H9 (cell line): ENCODE results near the gene REV1. TPM values are rescaled to one million over a fixed set of nuclear protein-coding genes. Genes with fewer than 3 reads are reported as not detected.

Source experiments
- DNase-seq: peaks from one replicate; pipeline ENCODE4 v3.0.0-alpha.2; 2017
- H2AFZ ChIP-seq: one replicate; pipeline ENCODE4 v1.6.1; 2013; ENCODE audit warnings: mild to moderate bottlenecking, low read length, control low read depth, moderate library complexity
- H2AK5ac ChIP-seq: 2 replicates; pipeline ENCODE4 v1.6.1; 2013; ENCODE audit warnings: low read length, control low read depth, mixed read lengths; ENCODE audit not compliant: insufficient read length
- H2BK120ac ChIP-seq: one replicate; pipeline ENCODE4 v1.6.1; 2013; ENCODE audit warnings: low read depth, mild to moderate bottlenecking, low read length, control low read depth, inconsistent platforms; ENCODE audit not compliant: poor library complexity, severe bottlenecking
- H2BK12ac ChIP-seq: 2 replicates; pipeline ENCODE4 v1.6.1; 2013; ENCODE audit warnings: low read length, control low read depth, mixed read lengths, low read depth; ENCODE audit not compliant: insufficient read length
- H2BK15ac ChIP-seq: 2 replicates; pipeline ENCODE4 v1.6.1; 2013; ENCODE audit warnings: low read depth, low read length, control low read depth
- H2BK20ac ChIP-seq: one replicate; pipeline ENCODE4 v1.6.1; 2013; ENCODE audit warnings: low read depth, mild to moderate bottlenecking, low read length, control low read depth, inconsistent platforms; ENCODE audit not compliant: poor library complexity, severe bottlenecking
- H2BK5ac ChIP-seq: 2 replicates; pipeline ENCODE4 v1.6.1; 2013; ENCODE audit warnings: low read length, control low read depth, mixed read lengths; ENCODE audit not compliant: insufficient read length
- H3K14ac ChIP-seq: 2 replicates; pipeline ENCODE4 v1.6.1; 2013; ENCODE audit warnings: low read length, control low read depth; ENCODE audit not compliant: insufficient read depth
- H3K18ac ChIP-seq: 2 replicates; pipeline ENCODE4 v1.6.1; 2013; ENCODE audit warnings: low read depth, mild to moderate bottlenecking, mixed read lengths, low read length, control low read depth; ENCODE audit not compliant: insufficient read length
- H3K23ac ChIP-seq: 2 replicates; pipeline ENCODE4 v1.6.1; 2013; ENCODE audit warnings: low read length, control low read depth, mixed read lengths, low read depth; ENCODE audit not compliant: insufficient read length
- H3K23me2 ChIP-seq: 2 replicates; pipeline ENCODE4 v1.6.1; 2013; ENCODE audit warnings: low read depth, mild to moderate bottlenecking, mixed read lengths, low read length, control low read depth; ENCODE audit not compliant: insufficient read length, poor library complexity, severe bottlenecking
- H3K27ac ChIP-seq: 2 replicates; pipeline ENCODE4 v1.5.1; 2013; ENCODE audit warnings: low read length, control low read depth, mixed read lengths, low read depth; ENCODE audit not compliant: insufficient read length
- H3K27me3 ChIP-seq: 2 replicates; pipeline ENCODE4 v1.6.1; 2013; ENCODE audit warnings: low read length, control low read depth, inconsistent platforms; ENCODE audit not compliant: insufficient read depth
- H3K4ac ChIP-seq: 2 replicates; pipeline ENCODE4 v1.6.1; 2013; ENCODE audit warnings: low read depth, mild to moderate bottlenecking, control low read depth, inconsistent platforms, low read length, moderate library complexity
- H3K4me1 ChIP-seq: 2 replicates; pipeline ENCODE4 v1.6.1; 2013; ENCODE audit warnings: low read length, control low read depth, inconsistent platforms; ENCODE audit not compliant: insufficient read depth
- H3K4me2 ChIP-seq: 2 replicates; pipeline ENCODE4 v1.6.1; 2013; ENCODE audit warnings: low read length, control low read depth, mixed read lengths; ENCODE audit not compliant: insufficient read length, insufficient read depth
- H3K56ac ChIP-seq: 2 replicates; pipeline ENCODE4 v1.6.1; 2013; ENCODE audit warnings: low read depth, mild to moderate bottlenecking, mixed read lengths, low read length, control low read depth; ENCODE audit not compliant: insufficient read length
- H3K79me1 ChIP-seq: 2 replicates; pipeline ENCODE4 v1.6.1; 2013; ENCODE audit warnings: low read depth, mild to moderate bottlenecking, moderate library complexity, low read length, control low read depth, inconsistent platforms; ENCODE audit not compliant: insufficient read depth, poor library complexity, severe bottlenecking
- H3K79me2 ChIP-seq: 2 replicates; pipeline ENCODE4 v1.6.1; 2013; ENCODE audit warnings: low read length, control low read depth, inconsistent platforms; ENCODE audit not compliant: insufficient read depth
- H3K9ac ChIP-seq: 2 replicates; pipeline ENCODE4 v1.6.1; 2013; ENCODE audit warnings: low read length, control low read depth, mixed read lengths; ENCODE audit not compliant: insufficient read length; ENCODE audit errors: extremely low read depth
- H3K9me3 ChIP-seq: one replicate; pipeline ENCODE4 v1.6.1; 2013; ENCODE audit warnings: low read depth, low read length, inconsistent platforms; ENCODE audit not compliant: control insufficient read depth
- H3T11ph ChIP-seq: one replicate; pipeline ENCODE4 v1.6.1; 2013; ENCODE audit warnings: mild to moderate bottlenecking, low read length, control low read depth, inconsistent platforms
- H4K20me1 ChIP-seq: one replicate; pipeline ENCODE4 v1.6.1; 2013; ENCODE audit not compliant: control insufficient read depth, insufficient read length, insufficient read depth
- H4K5ac ChIP-seq: 2 replicates; pipeline ENCODE4 v1.6.1; 2013; ENCODE audit warnings: low read depth, mild to moderate bottlenecking, mixed read lengths, low read length, control low read depth; ENCODE audit not compliant: insufficient read length
- H4K8ac ChIP-seq: replicated peaks from 2 replicates; pipeline ENCODE4 v1.6.1; 2013; ENCODE audit warnings: low read length, control low read depth, mixed read lengths, low read depth; ENCODE audit not compliant: insufficient read length
- H4K91ac ChIP-seq: 2 replicates; pipeline ENCODE4 v1.6.1; 2013; ENCODE audit warnings: low read depth, mild to moderate bottlenecking, moderate library complexity, mixed read lengths, low read length, control low read depth; ENCODE audit not compliant: insufficient read length
- H3K27ac Mint-ChIP-seq, 3 experiments: 2 replicates in 2 of 3; 3 replicates in 1 of 3; pipeline ENCODE4 v1.8.0; 2020 to 2021; ENCODE audit warnings: mixed read lengths in 3 of 3, mild to moderate bottlenecking in 1 of 3, moderate library complexity in 1 of 3
- H3K27me3 Mint-ChIP-seq: 2 replicates; pipeline ENCODE4 v1.8.0; 2021; ENCODE audit warnings: low read depth, mild to moderate bottlenecking, moderate library complexity, mixed read lengths
- H3K36me3 Mint-ChIP-seq, 3 experiments: 2 replicates in 2 of 3; 3 replicates in 1 of 3; pipeline ENCODE4 v1.8.0; 2020 to 2021; ENCODE audit warnings: low read depth in 3 of 3, mixed read lengths in 3 of 3; ENCODE audit not compliant: insufficient read depth in 1 of 3
- H3K4me1 Mint-ChIP-seq, 2 experiments: 2 replicates each; pipeline ENCODE4 v1.8.0; 2020; ENCODE audit warnings: mixed read lengths in 2 of 2
- H3K4me3 Mint-ChIP-seq, 2 experiments: 2 replicates in 1 of 2; 3 replicates in 1 of 2; pipeline ENCODE4 v1.8.0; 2020 to 2021; ENCODE audit warnings: mild to moderate bottlenecking in 2 of 2, mixed read lengths in 2 of 2, moderate library complexity in 1 of 2
- H3K9me3 Mint-ChIP-seq, 2 experiments: 2 replicates in 1 of 2; 3 replicates in 1 of 2; pipeline ENCODE4 v1.8.0; 2020; ENCODE audit warnings: mild to moderate bottlenecking in 2 of 2, mixed read lengths in 2 of 2, moderate library complexity in 1 of 2
- WGBS: extraction: QIAGEN DNeasy Blood & Tissue Kit; methylation state at CpG from one replicate; pipeline ENCODE4 v1.1.7; 2013; ENCODE audit warnings: missing lambda C conversion rate, low lambda C conversion rate, mixed read lengths; ENCODE audit not compliant: insufficient read length; ENCODE audit errors: extremely low coverage; 5-methylcytosine and 5-hydroxymethylcytosine counted together
- long read RNA-seq: library from polyadenylated mRNA; unstranded; transcript quantifications from one replicate; pipeline ENCODE4 v2.0.0, GENCODE V29; 2020
- total RNA-seq: library from RNA; stranded (reverse); gene quantifications from 2 replicates; pipeline ENCODE4 v1.2.1, GENCODE V29; 2021
- TF ChIP-seq, protein P1 (sequence below): fragments of 200-600 bp; sonication (generic); conservative IDR thresholded peaks from 3 replicates; pipeline ENCODE4 v1.8.0; 2021; ENCODE audit warnings: antibody characterized with exemption, mild to moderate bottlenecking

REV1 gene
- total RNA-seq = 41.6 and 43.1 TPM in 2 replicates
- long read RNA-seq, full-length matches to known transcripts = 1 of 14 reads
- long read RNA-seq, partial matches to known transcripts = 10 of 14 reads
- long read RNA-seq, other reads (novel, unspliced or antisense) = 3 of 14 reads

DNA sequence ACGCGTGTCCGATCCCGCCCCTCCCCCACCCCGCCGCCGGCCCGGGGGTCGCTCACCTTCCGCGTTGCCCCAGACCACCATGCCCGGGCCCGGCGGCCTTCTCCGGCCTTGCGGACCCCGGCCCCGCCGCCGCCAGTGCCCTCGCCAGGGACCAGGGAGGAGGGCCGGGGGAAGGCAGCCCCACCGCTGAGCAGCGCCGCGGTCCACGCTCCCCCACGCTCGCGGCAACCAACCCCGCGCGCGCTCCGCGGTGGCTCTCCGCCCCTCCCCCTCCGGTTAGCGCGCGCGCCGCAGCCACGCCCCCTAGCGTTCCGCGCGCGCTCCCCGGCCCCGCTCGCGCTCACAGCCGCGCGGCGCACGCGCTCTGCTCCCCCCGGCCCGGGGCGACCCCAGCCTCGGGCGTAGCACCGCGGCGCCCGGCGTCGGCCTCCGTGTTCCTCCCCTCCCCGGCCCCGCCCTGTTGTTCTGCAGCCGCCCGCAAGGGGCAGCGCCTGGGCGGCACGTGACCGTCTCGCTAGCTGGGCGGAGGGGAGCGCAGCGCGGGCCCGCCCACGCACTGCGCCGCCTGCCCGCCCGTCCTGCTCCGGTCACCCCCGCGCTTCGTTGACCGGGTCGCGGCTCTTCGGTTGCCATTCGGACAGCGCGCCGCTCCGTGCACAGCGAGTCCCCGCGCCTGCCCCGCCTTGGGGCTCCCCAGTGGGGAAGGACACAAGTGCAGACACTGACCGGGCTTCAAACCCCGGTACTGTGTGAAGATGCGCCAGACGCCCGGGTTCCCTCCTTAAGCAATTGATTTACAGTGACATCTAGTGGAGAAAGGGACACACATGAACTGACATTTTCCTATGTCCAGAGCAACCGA, at the start of gene REV1:
REV1 (minus strand) TSS at position 257 of the 862 bp plus-strand sequence. CDS start 25,042 bp downstream, outside the sequence.
- no peak within 1 kb of the TSS for H3T11ph ChIP-seq
- no peaks in the 10 kb centered on the region for H3K27me3 ChIP-seq
- H3K27ac ChIP-seq = no peak within 1 kb of the TSS
- H4K91ac ChIP-seq = no peak within 1 kb of the TSS
- TF ChIP-seq, protein P1, sequence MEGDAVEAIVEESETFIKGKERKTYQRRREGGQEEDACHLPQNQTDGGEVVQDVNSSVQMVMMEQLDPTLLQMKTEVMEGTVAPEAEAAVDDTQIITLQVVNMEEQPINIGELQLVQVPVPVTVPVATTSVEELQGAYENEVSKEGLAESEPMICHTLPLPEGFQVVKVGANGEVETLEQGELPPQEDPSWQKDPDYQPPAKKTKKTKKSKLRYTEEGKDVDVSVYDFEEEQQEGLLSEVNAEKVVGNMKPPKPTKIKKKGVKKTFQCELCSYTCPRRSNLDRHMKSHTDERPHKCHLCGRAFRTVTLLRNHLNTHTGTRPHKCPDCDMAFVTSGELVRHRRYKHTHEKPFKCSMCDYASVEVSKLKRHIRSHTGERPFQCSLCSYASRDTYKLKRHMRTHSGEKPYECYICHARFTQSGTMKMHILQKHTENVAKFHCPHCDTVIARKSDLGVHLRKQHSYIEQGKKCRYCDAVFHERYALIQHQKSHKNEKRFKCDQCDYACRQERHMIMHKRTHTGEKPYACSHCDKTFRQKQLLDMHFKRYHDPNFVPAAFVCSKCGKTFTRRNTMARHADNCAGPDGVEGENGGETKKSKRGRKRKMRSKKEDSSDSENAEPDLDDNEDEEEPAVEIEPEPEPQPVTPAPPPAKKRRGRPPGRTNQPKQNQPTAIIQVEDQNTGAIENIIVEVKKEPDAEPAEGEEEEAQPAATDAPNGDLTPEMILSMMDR = peak; percentile 76
- peak within 1 kb of the TSS; percentile 91 for H3K18ac ChIP-seq
- no peak within 1 kb of the TSS for H4K8ac ChIP-seq
- peaks cover 4% of the 10 kb centered on the region for H3K23me2 ChIP-seq
- no peaks in the 10 kb centered on the region for H3K79me1 ChIP-seq
- Mint-ChIP-seq H3K4me1 (peaks cover 29 to 33% of the 10 kb centered on the region in 2 experiments), H3K36me3 (peaks cover 0 to 4% (median 1%) of the 10 kb centered on the region in 3 experiments; a peak in 1 of 7 replicates), H3K27me3 (peaks cover 4% of the 10 kb centered on the region; the same call in 1 of the 2 replicates), H3K9me3 (peaks cover 0 to 4% of the 10 kb centered on the region in 2 experiments; a peak in 2 of 5 replicates), H3K4me3 (peak within 1 kb of the TSS; percentile 96 to 98), H3K27ac (peak within 1 kb of the TSS; percentile 97 to 98 (median 98))
- H3K9ac ChIP-seq = peak within 1 kb of the TSS; percentile 87
- no peak within 1 kb of the TSS for H2BK5ac ChIP-seq
- no peak within 1 kb of the TSS for H2BK12ac ChIP-seq
- H3K9me3 ChIP-seq = no peaks in the 10 kb centered on the region
- no peak within 1 kb of the TSS for H2BK20ac ChIP-seq
- H3K4ac ChIP-seq = no peak within 1 kb of the TSS
- H3K4me2 ChIP-seq = peak within 1 kb of the TSS; percentile 77
- H3K79me2 ChIP-seq = peaks cover 22% of the 10 kb centered on the region
- no peak within 1 kb of the TSS for H2AK5ac ChIP-seq
- H2BK15ac ChIP-seq = no peak within 1 kb of the TSS; the same call in 1 of the 2 replicates
- peaks cover 2% of the 10 kb centered on the region; the same call in 1 of the 2 replicates for H3K4me1 ChIP-seq
- no peak within 1 kb of the TSS for H3K56ac ChIP-seq
- H2AFZ ChIP-seq = no peak within 1 kb of the TSS
- no CpG with 5 or more reads among the region's 113 CpGs for WGBS
- H2BK120ac ChIP-seq = no peak within 1 kb of the TSS
- H3K14ac ChIP-seq = peak within 1 kb of the TSS; percentile 97
- DNase-seq = peak; percentile 92
- H3K23ac ChIP-seq = no peak within 1 kb of the TSS
- no peaks in the 10 kb centered on the region for H4K20me1 ChIP-seq
- H4K5ac ChIP-seq = no peak within 1 kb of the TSS
